DND-41 (cell line): ENCODE measurements around the gene DENND1A.

Experiments
- ATAC-seq: fragments of 200-7000 bp; cut with Tn5 transposase; 3 replicates; pipeline ENCODE4 v1.9.1; 2021; ENCODE audit warnings: low read depth; ENCODE audit not compliant: insufficient read depth
- DNase-seq: peaks from one replicate; pipeline ENCODE4 v3.0.0-alpha.2; 2020
- H2AFZ ChIP-seq: 2 replicates; pipeline ENCODE4 v1.6.0; 2012; ENCODE audit warnings: low read depth, low read length
- H3K27ac ChIP-seq: 2 replicates; pipeline ENCODE4 v1.5.1; 2012; ENCODE audit warnings: low read length, inconsistent platforms
- H3K27me3 ChIP-seq: fragments of 200-600 bp; sonication (generic); 2 replicates; pipeline ENCODE4 v1.6.0; 2012; ENCODE audit warnings: low read length, mild to moderate bottlenecking, inconsistent platforms; ENCODE audit not compliant: insufficient read depth, poor library complexity
- H3K36me3 ChIP-seq: 2 replicates; pipeline ENCODE4 v1.5.1; 2012; ENCODE audit warnings: low read length, inconsistent platforms; ENCODE audit not compliant: insufficient read depth
- H3K4me1 ChIP-seq: 2 replicates; pipeline ENCODE4 v1.5.1; 2012; ENCODE audit warnings: mild to moderate bottlenecking, low read length; ENCODE audit not compliant: insufficient read depth
- H3K4me2 ChIP-seq: 2 replicates; pipeline ENCODE4 v1.6.0; 2012; ENCODE audit warnings: mild to moderate bottlenecking, moderate library complexity, low read length, inconsistent platforms; ENCODE audit not compliant: insufficient read depth
- H3K4me3 ChIP-seq, 2 experiments: fragments of 200-600 bp in 1 of 2; shearing (Covaris generic) in 1 of 2; 2 replicates each; pipeline ENCODE4 v1.5.1; 2012 to 2016; ENCODE audit warnings: inconsistent platforms in 2 of 2, low read length in 2 of 2, mild to moderate bottlenecking in 2 of 2, low read depth in 1 of 2, moderate library complexity in 1 of 2
- H3K79me2 ChIP-seq: 2 replicates; pipeline ENCODE4 v1.6.0; 2012; ENCODE audit warnings: low read length, inconsistent platforms; ENCODE audit not compliant: insufficient read depth
- H3K9ac ChIP-seq: 2 replicates; pipeline ENCODE4 v1.6.0; 2012; ENCODE audit warnings: low read depth, mild to moderate bottlenecking, inconsistent platforms, low read length, moderate library complexity
- H3K9me3 ChIP-seq: 2 replicates; pipeline ENCODE4 v1.5.1; 2012; ENCODE audit warnings: low read length, moderate library complexity, mild to moderate bottlenecking, inconsistent platforms; ENCODE audit not compliant: insufficient read depth, severe bottlenecking
- H4K20me1 ChIP-seq: 2 replicates; pipeline ENCODE4 v1.6.0; 2012; ENCODE audit warnings: low read length; ENCODE audit not compliant: insufficient read depth
- EZH2 ChIP-seq: IDR thresholded peaks from 3 replicates; pipeline ENCODE4 v1.6.1; 2012; ENCODE audit warnings: borderline replicate concordance, low read depth, mild to moderate bottlenecking, moderate library complexity, low read length, inconsistent platforms; ENCODE audit not compliant: severe bottlenecking
- TF ChIP-seq, protein P1 (sequence below): IDR thresholded peaks from 2 replicates; pipeline ENCODE4 v1.5.1; 2012; ENCODE audit warnings: borderline replicate concordance, low read length, moderate library complexity, mild to moderate bottlenecking; ENCODE audit not compliant: poor library complexity, severe bottlenecking; ENCODE audit errors: extremely low read depth

DENND1A gene

DNA sequence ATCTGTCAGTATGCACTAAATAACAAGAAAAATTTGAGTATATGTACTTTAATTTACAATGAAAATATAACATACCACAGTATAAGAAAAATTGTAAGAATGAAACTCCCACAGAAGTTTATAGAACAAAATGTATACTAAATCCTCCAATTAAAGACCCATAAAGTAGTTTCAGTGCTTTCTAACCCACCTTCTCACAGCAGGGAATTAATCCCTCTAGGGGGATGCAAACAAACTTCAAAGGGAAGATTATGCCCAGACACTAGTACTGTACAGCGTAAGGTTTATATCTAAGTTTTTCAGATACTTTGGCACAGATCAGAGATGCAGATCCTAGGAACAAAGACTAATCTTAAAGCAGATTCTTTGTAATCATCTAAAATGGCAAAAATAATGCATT, 57.2 kb downstream of the DENND1A start:
- H3K27me3 ChIP-seq, result no peaks in the 10 kb centered on the region
- H3K4me3 ChIP-seq, result no peak overlapping the region
- H3K4me1 ChIP-seq, result 0 out of 2 replicates have a peak, but pooled peaks cover 2% of the 10 kb centered on the region
- no peak overlapping the region for H3K9ac ChIP-seq
- DNase-seq, result no peak
- TF ChIP-seq, protein P1, sequence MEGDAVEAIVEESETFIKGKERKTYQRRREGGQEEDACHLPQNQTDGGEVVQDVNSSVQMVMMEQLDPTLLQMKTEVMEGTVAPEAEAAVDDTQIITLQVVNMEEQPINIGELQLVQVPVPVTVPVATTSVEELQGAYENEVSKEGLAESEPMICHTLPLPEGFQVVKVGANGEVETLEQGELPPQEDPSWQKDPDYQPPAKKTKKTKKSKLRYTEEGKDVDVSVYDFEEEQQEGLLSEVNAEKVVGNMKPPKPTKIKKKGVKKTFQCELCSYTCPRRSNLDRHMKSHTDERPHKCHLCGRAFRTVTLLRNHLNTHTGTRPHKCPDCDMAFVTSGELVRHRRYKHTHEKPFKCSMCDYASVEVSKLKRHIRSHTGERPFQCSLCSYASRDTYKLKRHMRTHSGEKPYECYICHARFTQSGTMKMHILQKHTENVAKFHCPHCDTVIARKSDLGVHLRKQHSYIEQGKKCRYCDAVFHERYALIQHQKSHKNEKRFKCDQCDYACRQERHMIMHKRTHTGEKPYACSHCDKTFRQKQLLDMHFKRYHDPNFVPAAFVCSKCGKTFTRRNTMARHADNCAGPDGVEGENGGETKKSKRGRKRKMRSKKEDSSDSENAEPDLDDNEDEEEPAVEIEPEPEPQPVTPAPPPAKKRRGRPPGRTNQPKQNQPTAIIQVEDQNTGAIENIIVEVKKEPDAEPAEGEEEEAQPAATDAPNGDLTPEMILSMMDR, result no peak
- TF ChIP-seq EZH2, result no peak
- H3K79me2 ChIP-seq, result no peaks in the 10 kb centered on the region
- peaks cover 4% of the 10 kb centered on the region; the same call in 1 of the 2 replicates for H3K36me3 ChIP-seq
- no peak for ATAC-seq
- no peak overlapping the region for H3K27ac ChIP-seq
- no peak overlapping the region for H2AFZ ChIP-seq
- H3K4me2 ChIP-seq, result no peak overlapping the region
- H3K9me3 ChIP-seq, result no peaks in the 10 kb centered on the region
- no peaks in the 10 kb centered on the region for H4K20me1 ChIP-seq

DNA sequence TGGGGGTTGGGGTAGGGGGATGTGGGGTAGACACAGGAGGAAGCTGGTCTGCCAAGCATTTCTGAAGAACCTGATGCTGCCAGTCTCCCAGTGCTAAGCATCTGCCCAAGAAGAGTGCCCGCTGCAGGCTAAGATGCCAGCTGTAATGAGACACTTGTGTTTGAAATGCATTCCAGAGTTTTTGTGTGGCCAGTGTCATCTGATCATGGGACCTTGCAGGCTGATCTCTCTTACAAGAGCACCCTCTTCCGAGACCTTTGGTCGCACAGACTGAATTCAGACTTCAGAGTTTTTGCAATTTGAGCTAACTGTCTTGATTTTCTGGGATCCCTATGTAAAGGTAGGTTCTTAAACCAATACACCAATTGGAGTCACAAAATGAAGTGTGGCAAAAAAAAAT, 58.1 kb downstream of the DENND1A start:
- H3K4me2 ChIP-seq, result no peak overlapping the region
- no peaks in the 10 kb centered on the region for H4K20me1 ChIP-seq
- no peak overlapping the region for H3K27ac ChIP-seq
- H3K36me3 ChIP-seq, result peaks cover 4% of the 10 kb centered on the region; the same call in 1 of the 2 replicates
- no peaks in the 10 kb centered on the region for H3K9me3 ChIP-seq
- H3K79me2 ChIP-seq, result no peaks in the 10 kb centered on the region
- H3K27me3 ChIP-seq, result no peaks in the 10 kb centered on the region
- no peak for DNase-seq
- ATAC-seq, result no peak
- peaks cover 10% of the 10 kb centered on the region; the same call in 1 of the 2 replicates for H3K4me1 ChIP-seq
- no peak overlapping the region for H3K4me3 ChIP-seq
- no peak overlapping the region for H2AFZ ChIP-seq
- no peak overlapping the region for H3K9ac ChIP-seq
- TF ChIP-seq, protein P1, result no peak
- TF ChIP-seq EZH2, result no peak

DNA sequence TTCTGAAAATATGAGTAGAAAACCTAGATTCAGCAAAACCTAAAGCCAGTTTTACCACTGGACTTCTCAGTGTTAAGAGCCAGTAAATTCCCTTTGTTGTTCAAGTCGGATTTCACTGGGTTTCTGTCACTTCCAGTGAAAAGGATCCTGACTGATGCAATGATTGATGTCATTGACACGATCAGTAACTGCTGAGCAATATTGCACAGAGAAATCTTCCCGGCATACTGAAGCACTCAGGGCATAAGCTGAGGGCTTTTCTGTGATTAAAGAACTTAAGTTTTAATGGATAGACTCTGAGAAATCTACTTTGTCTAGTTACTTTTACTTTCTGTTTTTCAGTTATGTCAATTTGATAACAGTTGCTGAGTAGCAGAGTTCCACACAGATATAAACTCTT, 61.9 kb downstream of the DENND1A start:
- Histone ChIP-seq H3K4me3 (no peak overlapping the region), H3K27me3 (no peaks in the 10 kb centered on the region), H3K27ac (no peak overlapping the region), H2AFZ (no peak overlapping the region), H3K4me1 (peaks cover 20% of the 10 kb centered on the region; the same call in 1 of the 2 replicates), H3K36me3 (no peaks in the 10 kb centered on the region), H3K9me3 (no peaks in the 10 kb centered on the region), H3K9ac (no peak overlapping the region), H4K20me1 (no peaks in the 10 kb centered on the region), H3K4me2 (no peak overlapping the region), H3K79me2 (no peaks in the 10 kb centered on the region)
- TF ChIP-seq EZH2, result no peak
- TF ChIP-seq, protein P1, result no peak
- no peak for ATAC-seq
- no peak for DNase-seq

DNA sequence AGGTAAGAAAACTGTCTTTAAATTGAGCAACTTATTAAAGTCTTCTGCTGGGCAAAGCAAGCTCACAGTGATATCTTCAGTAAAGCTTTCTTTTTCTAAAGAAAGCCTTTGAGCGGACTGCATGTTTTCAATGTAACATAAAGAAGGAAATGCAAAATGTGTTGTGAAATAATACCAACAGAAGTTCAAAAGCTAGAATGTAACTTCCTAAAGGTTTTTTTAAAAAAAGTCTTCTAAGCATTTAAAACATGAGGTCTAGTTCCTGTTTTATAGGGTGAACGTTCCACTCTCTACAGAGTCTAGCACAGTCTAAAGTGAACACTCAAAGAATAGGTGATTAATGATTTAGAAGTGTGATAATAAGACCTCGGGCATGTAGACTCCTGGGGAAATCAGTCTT, 62.9 kb downstream of the DENND1A start:
- TF ChIP-seq EZH2, result no peak
- TF ChIP-seq, protein P1, result no peak
- Histone ChIP-seq H3K4me2 (no peak overlapping the region), H3K27me3 (no peaks in the 10 kb centered on the region)

More for the DNA sequence above, 62.9 kb downstream of the DENND1A start:
- Histone ChIP-seq H3K36me3 (no peaks in the 10 kb centered on the region), H3K4me3 (no peak overlapping the region), H3K79me2 (no peaks in the 10 kb centered on the region), H2AFZ (no peak overlapping the region), H3K9me3 (no peaks in the 10 kb centered on the region), H3K9ac (no peak overlapping the region), H3K27ac (no peak overlapping the region), H4K20me1 (no peaks in the 10 kb centered on the region), H3K4me1 (peaks cover 20% of the 10 kb centered on the region; the same call in 1 of the 2 replicates)
- DNase-seq, result no peak
- no peak for ATAC-seq
